H1 (cell line): ENCODE measurements around the gene TMEM135. TPM values are rescaled to one million over a fixed set of nuclear protein-coding genes. Genes with fewer than 3 reads are reported as not detected.

Source experiments
- CTCF ChIA-PET: fragments of 300-600 bp; sonication (Branson Sonifier 250); formaldehyde crosslinking; loops from one replicate; lab custom pipeline; 2021; ENCODE audit not compliant: partially characterized antibody; lab: Charles Lee
- POLR2A ChIA-PET: fragments of 300-600 bp; sonication (Branson Sonifier 250); formaldehyde crosslinking; loops from one replicate; lab custom pipeline; 2021; ENCODE audit warnings: inconsistent platforms; ENCODE audit not compliant: partially characterized antibody; lab: Charles Lee
- DNase-seq, 2 experiments: peaks; one replicate each; pipeline versions ENCODE4 v3.0.0 to v3.0.0-alpha.2; 2010 to 2022; ENCODE audit warnings: low spot score in 2 of 2, low read depth in 1 of 2, mixed read lengths in 1 of 2
- FAIRE-seq: peaks from 2 replicates; lab custom pipeline; 2011; peaks lifted over from hg19 to GRCh38; lab: Jason Lieb, UNC
- H2AFZ ChIP-seq: 2 replicates; pipeline ENCODE4 v1.8.1; 2012; ENCODE audit warnings: low read length, inconsistent platforms
- H2AK5ac ChIP-seq: 2 replicates; pipeline ENCODE4 v1.6.1; 2013; ENCODE audit warnings: low read depth, low read length
- H2BK120ac ChIP-seq: replicated peaks from 2 replicates; pipeline ENCODE3; 2013; ENCODE audit warnings: low read depth, low read length, inconsistent platforms
- H2BK12ac ChIP-seq: 2 replicates; pipeline ENCODE4 v1.6.1; 2013; ENCODE audit warnings: low read depth, low read length
- H2BK15ac ChIP-seq: 2 replicates; pipeline ENCODE4 v1.6.1; 2013; ENCODE audit warnings: low read length
- H2BK20ac ChIP-seq: 2 replicates; pipeline ENCODE4 v1.6.1; 2013; ENCODE audit warnings: low read length
- H2BK5ac ChIP-seq: 2 replicates; pipeline ENCODE4 v1.6.1; 2013; ENCODE audit warnings: low read depth, low read length
- H3K14ac ChIP-seq: 2 replicates; pipeline ENCODE4 v1.6.1; 2013; ENCODE audit warnings: inconsistent platforms; ENCODE audit not compliant: insufficient read length
- H3K18ac ChIP-seq: 2 replicates; pipeline ENCODE4 v1.6.1; 2013; ENCODE audit warnings: low read length; ENCODE audit errors: extremely low read depth
- H3K23ac ChIP-seq: 2 replicates; pipeline ENCODE4 v1.6.1; 2013; ENCODE audit warnings: inconsistent platforms; ENCODE audit not compliant: insufficient read length
- H3K23me2 ChIP-seq: 2 replicates; pipeline ENCODE4 v1.6.1; 2013; ENCODE audit warnings: low read depth, low read length
- H3K27ac ChIP-seq: 2 replicates; pipeline ENCODE4 v1.6.1; 2011; ENCODE audit warnings: low read depth, low read length, inconsistent platforms
- H3K27me3 ChIP-seq, 4 experiments: replicated peaks in 1 of 4; 1 replicate in 1 of 4; 2 replicates in 3 of 4; pipeline versions ENCODE4 v1.6.1 to v1.8.1; 2011 to 2013; ENCODE audit warnings: low read length in 3 of 4, mild to moderate bottlenecking in 3 of 4, inconsistent platforms in 2 of 4, mixed read lengths in 2 of 4, moderate library complexity in 1 of 4; ENCODE audit not compliant: control insufficient read depth in 3 of 4, insufficient read depth in 3 of 4; ENCODE audit errors: extremely low read depth in 1 of 4
- H3K36me3 ChIP-seq, 4 experiments: 2 replicates each; pipeline versions ENCODE4 v1.6.1 to v1.8.1; 2011 to 2013; ENCODE audit warnings: mild to moderate bottlenecking in 4 of 4, low read length in 3 of 4, moderate library complexity in 2 of 4, control low read depth in 1 of 4, inconsistent platforms in 1 of 4; ENCODE audit not compliant: insufficient read depth in 4 of 4, control insufficient read depth in 2 of 4
- H3K4ac ChIP-seq: replicated peaks from 2 replicates; pipeline ENCODE3; 2013; ENCODE audit warnings: low read length, low read depth, mixed read lengths, inconsistent platforms; ENCODE audit not compliant: insufficient read length
- H3K4me1 ChIP-seq, 4 experiments: replicated peaks in 1 of 4; 1 replicate in 1 of 4; 2 replicates in 3 of 4; pipeline versions ENCODE4 v1.6.1 to v1.8.1; 2011 to 2013; ENCODE audit warnings: low read length in 3 of 4, inconsistent platforms in 2 of 4, mixed read lengths in 1 of 4; ENCODE audit not compliant: insufficient read depth in 4 of 4, control insufficient read depth in 3 of 4
- H3K4me2 ChIP-seq, 2 experiments: 2 replicates each; pipeline versions ENCODE4 v1.6.1 to v1.8.1; 2011 to 2013; ENCODE audit warnings: low read depth in 2 of 2, low read length in 2 of 2, control low read depth in 1 of 2, inconsistent platforms in 1 of 2, mild to moderate bottlenecking in 1 of 2; ENCODE audit not compliant: insufficient read depth in 1 of 2
- H3K4me3 ChIP-seq, 4 experiments: fragments of 200-600, 300-600 bp in 1 of 4; sonication (generic), shearing (Covaris generic), sonication (Bioruptor Twin) in 1 of 4; 2 replicates each; pipeline versions ENCODE4 v1.5.1 to v1.8.1; 2011 to 2016; ENCODE audit warnings: low read length in 4 of 4, low read depth in 3 of 4, control low read depth in 2 of 4, inconsistent platforms in 2 of 4, mild to moderate bottlenecking in 2 of 4, mixed read lengths in 1 of 4, moderate library complexity in 1 of 4; ENCODE audit not compliant: insufficient read depth in 2 of 4; ENCODE audit errors: extremely low read depth in 1 of 4
- H3K56ac ChIP-seq: replicated peaks from 2 replicates; pipeline ENCODE3; 2013; ENCODE audit warnings: low read depth, mild to moderate bottlenecking, mixed read lengths, low read length, inconsistent platforms; ENCODE audit not compliant: insufficient read length
- H3K79me1 ChIP-seq: 2 replicates; pipeline ENCODE4 v1.6.1; 2013; ENCODE audit warnings: low read depth, low read length, control low read depth
- H3K79me2 ChIP-seq, 2 experiments: 2 replicates each; pipeline versions ENCODE4 v1.6.1 to v1.8.1; 2012 to 2013; ENCODE audit warnings: low read length in 2 of 2, mild to moderate bottlenecking in 2 of 2, inconsistent platforms in 1 of 2; ENCODE audit not compliant: insufficient read depth in 2 of 2, control insufficient read depth in 1 of 2
- H3K9ac ChIP-seq, 4 experiments: replicated peaks in 1 of 4; 1 replicate in 1 of 4; 2 replicates in 3 of 4; pipeline versions ENCODE4 v1.6.1 to v1.8.1; 2011 to 2013; ENCODE audit warnings: low read depth in 3 of 4, low read length in 3 of 4, control low read depth in 2 of 4, mild to moderate bottlenecking in 2 of 4, moderate library complexity in 2 of 4, inconsistent platforms in 1 of 4; ENCODE audit errors: extremely low read depth in 1 of 4
- H3K9me3 ChIP-seq, 2 experiments: 2 replicates each; pipeline versions ENCODE4 v1.6.1 to v1.8.1; 2012 to 2013; ENCODE audit warnings: mild to moderate bottlenecking in 2 of 2, moderate library complexity in 2 of 2, control low read depth in 1 of 2, inconsistent platforms in 1 of 2, low read depth in 1 of 2, low read length in 1 of 2, mixed read lengths in 1 of 2; ENCODE audit not compliant: insufficient read depth in 2 of 2
- H4K20me1 ChIP-seq, 2 experiments: replicated peaks in 1 of 2; 2 replicates each; pipeline versions ENCODE3 to v1.8.1; 2011 to 2013; ENCODE audit warnings: inconsistent platforms in 2 of 2, low read length in 2 of 2, mild to moderate bottlenecking in 1 of 2; ENCODE audit not compliant: insufficient read depth in 2 of 2, control insufficient read depth in 1 of 2
- H4K5ac ChIP-seq: 2 replicates; pipeline ENCODE4 v1.6.1; 2013; ENCODE audit warnings: low read length, low read depth, mixed read lengths, inconsistent platforms; ENCODE audit not compliant: insufficient read length
- H4K8ac ChIP-seq: 2 replicates; pipeline ENCODE4 v1.8.0; 2013; ENCODE audit warnings: mild to moderate bottlenecking, moderate library complexity, low read length, inconsistent platforms; ENCODE audit not compliant: insufficient read depth; ENCODE audit errors: extremely low read depth
- H4K91ac ChIP-seq: replicated peaks from 2 replicates; pipeline ENCODE3; 2013; ENCODE audit warnings: low read length, mixed read lengths, inconsistent platforms; ENCODE audit not compliant: insufficient read length
- BCL11A ChIP-seq, 2 experiments: IDR thresholded peaks; one replicate each; pipeline ENCODE4 v1.6.1; 2011; ENCODE audit warnings: low read depth in 2 of 2, low read length in 2 of 2, mild to moderate bottlenecking in 2 of 2
- EZH2 ChIP-seq: fragments of 200-600 bp; sonication (generic); IDR thresholded peaks from 2 replicates; pipeline ENCODE4 v1.7.1; 2012; ENCODE audit warnings: low read depth, mild to moderate bottlenecking, moderate library complexity, low read length, inconsistent platforms; ENCODE audit not compliant: severe bottlenecking
- HDAC2 ChIP-seq, 2 experiments: fragments of 300-600 bp in 1 of 2; sonication (generic) in 1 of 2; IDR thresholded peaks; 2 replicates each; pipeline ENCODE4 v1.6.1; 2011 to 2012; ENCODE audit warnings: low read depth in 2 of 2, low read length in 2 of 2, mild to moderate bottlenecking in 2 of 2, moderate library complexity in 2 of 2, borderline replicate concordance in 1 of 2, inconsistent platforms in 1 of 2
- NRF1 ChIP-seq: IDR thresholded peaks from 2 replicates; pipeline ENCODE4 v1.6.1; 2011; ENCODE audit warnings: mild to moderate bottlenecking, low read depth, low read length, improper control_type of control experiment
- POLR2A ChIP-seq, 2 experiments: IDR thresholded peaks; 1 replicate in 1 of 2; 2 replicates in 1 of 2; pipeline ENCODE4 v1.6.1; 2011; ENCODE audit warnings: low read depth in 2 of 2, low read length in 2 of 2, mild to moderate bottlenecking in 2 of 2; ENCODE audit errors: control extremely low read depth in 1 of 2
- RFX5 ChIP-seq: IDR thresholded peaks from 2 replicates; pipeline ENCODE4 v1.6.1; 2011; ENCODE audit warnings: low read depth, low read length, improper control_type of control experiment, borderline replicate concordance
- RNF2 ChIP-seq: fragments of 200-900, 300-1000 bp; sonication (generic); IDR thresholded peaks from 2 replicates; pipeline ENCODE4 v1.7.1; 2016; ENCODE audit warnings: borderline replicate concordance, low read depth, mild to moderate bottlenecking, antibody characterized with exemption, low read length; ENCODE audit not compliant: poor library complexity, severe bottlenecking; ENCODE audit errors: missing control alignments
- SIN3A ChIP-seq, 2 experiments: IDR thresholded peaks in 1 of 2; conservative IDR thresholded peaks in 1 of 2; 2 replicates each; pipeline ENCODE4 v1.6.1; 2011 to 2012; ENCODE audit warnings: low read length in 2 of 2, improper control_type of control experiment in 1 of 2, low read depth in 1 of 2, mild to moderate bottlenecking in 1 of 2
- SP2 ChIP-seq: IDR thresholded peaks from 2 replicates; pipeline ENCODE4 v1.6.1; 2012; ENCODE audit warnings: mild to moderate bottlenecking, low read length, inconsistent platforms
- TCF12 ChIP-seq: IDR thresholded peaks from 2 replicates; pipeline ENCODE4 v1.6.1; 2011; ENCODE audit warnings: low read depth, mild to moderate bottlenecking, low read length
- ZNF274 ChIP-seq: IDR thresholded peaks from 2 replicates; pipeline ENCODE4 v1.7.0; 2012; ENCODE audit warnings: low read length, borderline replicate concordance; ENCODE audit errors: extremely low read depth
- WGBS, 2 experiments: shearing (Covaris generic) in 1 of 2; methylation state at CpG; one replicate each; pipeline versions ENCODE4 v1.1.6 to v1.1.7; 2013 to 2015; ENCODE audit warnings: low lambda C conversion rate in 2 of 2, mixed read lengths in 2 of 2, inconsistent platforms in 1 of 2, low coverage in 1 of 2, missing lambda C conversion rate in 1 of 2; ENCODE audit not compliant: insufficient replicate concordance in 2 of 2, insufficient coverage in 1 of 2, insufficient read length in 1 of 2; ENCODE audit errors: extremely low coverage in 1 of 2, missing lambda C conversion rate in 1 of 2; 5-methylcytosine and 5-hydroxymethylcytosine counted together
- polyA plus RNA-seq, 7 experiments: library from polyadenylated mRNA; depleted of rRNA in 3 of 7; stranded (reverse) in 5 of 7; unstranded in 2 of 7; fragments of >200 nt in 5 of 7; fragments of 200-250 nt in 2 of 7; gene quantifications; 1 replicate in 5 of 7; 2 replicates in 1 of 7; 4 replicates in 1 of 7; pipeline versions ENCODE4 v1.2.1 to v1.2.3, GENCODE V29; 2011 to 2013; ENCODE audit warnings: missing spikeins in 2 of 7, mixed read lengths in 2 of 7
- total RNA-seq: library from RNA; stranded (reverse); fragmentation: NEBNext Ultra II Directional; extraction: Animal tissue kit (Norgen Biotek cat#: 25700); gene quantifications from 2 replicates; pipeline ENCODE4 v1.2.1, GENCODE V29; 2021

TMEM135 gene
- total and polyA plus RNA-seq, 2 of the 8 experiments (the other 6 are each of a cell fraction or from before 2014, with no cell fraction given) = 9.3 to 31.3 TPM

DNA sequence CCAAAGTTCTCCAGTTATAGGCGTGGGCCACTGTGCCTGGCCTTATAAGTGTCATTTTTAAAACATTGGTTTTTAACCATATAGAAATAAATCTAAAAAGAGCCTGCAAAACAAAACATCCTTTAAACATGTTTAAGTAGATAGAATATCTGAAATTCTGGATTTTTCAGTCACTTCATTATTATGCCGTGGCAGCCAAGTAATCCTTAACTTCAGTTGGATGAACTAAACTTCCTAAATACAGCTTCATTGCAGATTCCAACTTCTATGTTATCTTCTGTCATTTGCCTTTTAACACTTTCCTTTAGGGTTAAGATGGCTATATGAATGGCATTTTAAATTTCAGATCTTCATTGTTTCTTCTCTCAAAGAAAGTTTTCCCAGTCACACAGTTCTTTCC, 291.4 kb downstream of the TMEM135 start:
- Histone ChIP-seq H3K4ac (no peak overlapping the region), H3K4me3 (no peak overlapping the region), H4K20me1 (no peaks in the 10 kb centered on the region), H3K36me3 (no peaks in the 10 kb centered on the region), H3K56ac (no peak overlapping the region), H3K23me2 (no peaks in the 10 kb centered on the region), H3K18ac (no peak overlapping the region), H2BK120ac (no peak overlapping the region), H3K4me1 (no peaks in the 10 kb centered on the region), H3K14ac (no peak overlapping the region), H4K91ac (no peak overlapping the region), H3K9ac (no peak overlapping the region), H2AK5ac (no peak overlapping the region), H3K9me3 (no peaks in the 10 kb centered on the region), H3K79me2 (no peaks in the 10 kb centered on the region), H3K23ac (no peak overlapping the region), H2AFZ (no peak overlapping the region), H4K5ac (no peak overlapping the region), H3K4me2 (no peak overlapping the region), H2BK12ac (no peak overlapping the region), H4K8ac (no peak overlapping the region), H2BK20ac (no peak overlapping the region), H3K27ac (no peak overlapping the region), H3K27me3 (no peaks in the 10 kb centered on the region), H3K79me1 (no peaks in the 10 kb centered on the region), H2BK5ac (no peak overlapping the region), H2BK15ac (no peak overlapping the region)
- WGBS, 2 experiments = 98% methylated on average over 2 of the region's 2 CpGs; no CpG with 5 or more reads in 1 of the 2 experiments
- POLR2A ChIA-PET = no interaction called here
- CTCF ChIA-PET = interaction anchor here (1.0 to 2.3 kb wide), 3 partner anchors 13 to 157 kb away, joined by 3 to 10 read pairs (median 3); no protein-coding TSS in a partner anchor
- FAIRE-seq = no peak
- no peak for DNase-seq
- no peak for TF ChIP-seq ZNF274
- TF ChIP-seq BCL11A (IDR thresholded peaks at IDR 0.05; ENCODE audit: low read depth in 2 of 2, low read length in 2 of 2) = no peak
- no peak for TF ChIP-seq RFX5
- TF ChIP-seq NRF1 = no peak
- TF ChIP-seq EZH2 = no peak
- no peak for TF ChIP-seq POLR2A (IDR thresholded peaks at IDR 0.05; ENCODE audit: control extremely low read depth in 1 of 2, low read depth in 2 of 2, low read length in 2 of 2)
- no peak for TF ChIP-seq RNF2
- no peak for TF ChIP-seq SIN3A (conservative IDR thresholded peaks at IDR 0.05 in 1 of 2, IDR thresholded peaks at IDR 0.05 in 1 of 2; ENCODE audit: low read depth in 1 of 2, low read length in 2 of 2)
- TF ChIP-seq SP2 = no peak
- TF ChIP-seq TCF12 = no peak
- TF ChIP-seq HDAC2 (IDR thresholded peaks at IDR 0.05; ENCODE audit: borderline replicate concordance in 1 of 2, low read depth in 2 of 2, low read length in 2 of 2) = no peak
